NOMO-1 treated with dmso at 0.1 percent for 144 hours (cell line): Measurements from ENCODE around the gene TSPAN32.
A peak's percentile ranks its signal among the peaks of the same experiment; 100 is the strongest.

Experiments used
- DNase-seq: peaks from one replicate; lab custom pipeline; 2025; ENCODE audit not compliant: unreplicated experiment; lab: John Stamatoyannopoulos, UW

TSPAN32 gene

DNA sequence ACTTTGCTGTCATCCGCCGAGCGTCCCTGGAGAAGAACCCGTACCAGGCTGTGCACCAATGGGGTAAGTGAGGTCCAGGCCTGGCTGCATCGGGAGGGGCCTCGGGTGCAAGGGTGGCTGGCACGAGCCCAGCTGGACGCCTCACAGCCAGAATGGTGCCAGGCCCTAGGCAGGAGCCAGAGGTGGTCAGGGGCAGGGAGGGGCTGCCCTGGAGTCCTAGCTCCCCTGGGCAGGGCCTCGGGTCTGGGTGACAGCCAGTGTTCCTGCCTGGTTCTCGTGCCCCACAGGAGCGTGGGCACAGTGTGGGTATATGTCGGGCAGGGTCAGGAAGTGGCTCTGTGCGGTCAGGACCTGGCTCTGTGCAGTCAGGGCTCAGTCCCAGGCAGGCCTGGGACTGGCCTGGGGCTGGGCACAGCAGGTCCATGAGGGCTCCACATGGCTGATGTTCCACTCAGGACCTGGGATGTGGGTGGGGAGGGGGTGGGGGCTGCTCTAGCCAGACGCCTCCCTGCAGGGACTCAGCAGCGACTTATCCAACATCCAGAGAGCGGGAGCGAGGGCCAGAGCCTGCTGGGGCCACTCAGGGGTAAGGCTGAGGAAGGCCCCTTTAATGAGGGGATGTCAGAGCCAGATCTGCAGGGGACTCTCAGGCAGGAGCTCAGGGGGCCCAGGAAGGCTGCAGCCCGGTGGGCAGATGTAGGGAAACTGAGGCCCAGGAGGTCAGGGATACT lies 1.2 kb downstream of the TSPAN32 start:
- DNase-seq: no peak

DNA sequence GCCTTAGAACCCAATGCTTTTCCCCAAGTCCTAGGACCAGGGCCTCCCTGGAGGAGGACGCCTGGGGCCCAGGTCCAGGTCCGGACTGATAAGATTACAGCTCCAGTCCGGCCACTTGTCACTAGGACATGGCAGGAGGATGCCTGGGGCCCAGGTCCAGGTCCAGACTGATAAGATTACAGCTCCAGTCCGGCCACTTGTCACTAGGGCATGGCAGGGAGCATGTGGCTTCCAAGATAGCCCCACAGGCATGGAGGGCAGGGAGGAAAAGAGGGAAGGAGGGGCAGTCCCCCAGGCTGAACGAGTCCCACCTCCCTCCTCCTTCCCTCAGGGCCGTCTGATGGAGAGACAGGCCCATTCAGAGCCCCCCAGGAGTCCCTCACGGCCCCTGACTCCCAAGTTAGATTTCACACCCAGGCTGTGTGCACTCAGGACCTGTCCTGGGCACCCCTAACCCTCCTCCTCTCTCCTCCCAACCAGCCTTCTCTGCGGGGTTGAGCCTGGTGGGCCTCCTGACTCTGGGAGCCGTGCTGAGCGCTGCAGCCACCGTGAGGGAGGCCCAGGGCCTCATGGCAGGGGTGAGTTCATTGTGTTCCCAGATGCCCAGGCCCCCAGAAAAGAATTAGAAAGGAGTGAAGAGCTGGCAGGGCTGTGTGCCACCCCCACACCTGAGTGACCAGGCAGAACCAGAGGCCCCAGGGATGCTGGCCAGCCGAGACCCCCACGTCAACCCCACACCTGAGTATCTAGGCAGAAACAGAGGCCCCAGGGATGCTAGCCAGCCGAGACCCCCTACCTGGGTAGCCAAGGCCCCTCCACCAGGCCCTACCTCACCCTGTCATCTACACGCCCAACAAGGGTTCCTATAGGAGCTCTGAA lies 2.1 kb downstream of the TSPAN32 start:
- DNase-seq: no peak

DNA sequence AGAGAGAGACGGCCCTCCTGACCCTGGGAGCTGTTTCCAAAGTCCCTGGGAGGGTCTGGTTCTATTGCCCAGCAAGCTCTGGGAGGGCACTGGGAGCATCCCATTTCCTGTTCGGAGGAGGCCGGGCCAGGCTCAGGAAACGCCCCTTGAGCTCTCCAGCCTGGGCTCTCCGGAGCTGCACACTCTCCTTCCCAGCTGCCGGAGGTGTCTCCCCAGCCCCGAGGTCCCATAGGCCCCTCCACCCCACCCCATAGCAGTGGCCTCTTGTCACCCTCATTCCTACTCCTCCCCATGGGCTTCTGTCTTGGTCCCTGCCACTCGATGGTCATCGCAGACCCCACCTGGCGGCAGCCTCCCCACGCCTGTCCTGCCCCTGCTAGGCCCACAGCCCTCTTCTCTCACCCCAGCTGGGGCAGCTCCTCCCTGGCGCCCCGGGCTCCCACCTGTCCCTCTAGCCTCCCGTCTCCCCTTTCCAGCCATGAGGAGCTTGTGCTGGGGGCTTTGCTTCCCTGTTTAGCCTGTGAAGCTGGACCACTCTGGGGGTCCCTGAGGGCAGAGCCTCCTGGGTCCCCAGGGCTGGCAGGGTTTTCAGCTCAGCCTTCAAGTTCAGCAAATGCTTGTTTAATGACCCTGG lies 2.8 kb downstream of the TSPAN32 start:
- no peak for DNase-seq

DNA sequence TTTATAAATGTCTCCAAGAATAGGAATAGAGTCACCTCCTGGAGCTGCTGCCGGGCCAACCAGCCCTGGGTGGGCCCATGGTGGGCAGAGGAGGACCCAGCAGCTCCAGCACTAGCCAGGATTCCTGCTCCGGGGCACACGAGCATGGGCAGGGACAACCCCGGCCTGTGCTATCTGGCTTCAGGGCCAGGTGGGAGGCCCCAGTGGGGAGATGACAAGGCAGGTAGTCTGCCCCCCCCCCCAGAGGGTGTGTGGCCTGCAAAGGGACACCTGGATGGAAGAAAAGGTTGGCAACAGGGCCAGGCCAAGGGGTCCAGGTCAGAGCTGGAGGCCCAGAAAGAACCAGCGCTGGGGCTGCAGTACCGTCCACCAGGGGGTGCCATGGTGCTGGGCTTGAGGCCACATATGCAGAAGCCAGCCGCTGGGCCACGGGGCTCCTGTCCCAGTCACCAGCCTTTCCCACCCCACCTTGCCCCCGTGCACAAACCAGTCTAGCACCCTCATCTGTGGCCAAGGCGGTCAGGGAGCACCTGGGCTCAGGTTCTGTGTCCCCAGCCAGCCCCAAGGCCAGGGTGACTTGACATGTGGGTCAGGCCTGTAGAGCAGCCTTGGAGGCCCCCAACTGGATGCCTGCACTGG lies 3.4 kb downstream of the TSPAN32 start:
- peak; percentile 54 for DNase-seq

DNA sequence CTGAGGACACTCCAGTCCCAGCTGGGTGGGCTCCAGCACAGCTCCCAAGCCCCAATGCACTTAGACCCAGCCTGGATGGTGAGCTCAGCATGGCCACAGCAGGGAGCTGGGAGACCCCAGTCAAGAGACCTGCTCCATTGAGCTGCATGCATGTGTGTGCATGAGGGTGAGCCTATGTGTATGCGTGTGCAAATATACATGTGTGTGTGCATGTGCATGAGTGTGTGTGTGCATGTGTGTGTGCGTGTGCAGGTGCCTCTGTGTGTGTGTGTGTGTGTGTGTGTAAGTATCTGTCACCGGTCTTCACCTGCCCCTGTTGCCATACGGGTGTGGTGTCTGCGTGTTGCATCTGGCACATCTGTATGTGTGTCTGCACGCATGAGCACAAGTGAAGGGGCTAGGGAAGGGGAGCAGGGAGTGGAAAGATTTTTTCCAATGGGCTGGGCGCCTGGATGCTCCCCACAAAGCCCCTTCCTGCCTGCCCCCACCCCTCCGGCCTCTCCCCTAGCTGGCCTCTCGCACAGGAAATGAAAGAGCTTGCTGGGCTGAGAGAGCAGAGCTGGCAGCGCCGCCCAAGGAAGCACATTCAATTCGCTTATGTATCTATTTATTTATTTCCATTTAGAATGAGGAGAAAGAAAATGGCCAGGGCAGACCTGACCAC lies 4.1 kb downstream of the TSPAN32 start:
- peak; percentile 28 for DNase-seq

- DNase-seq: no peak
These were observed 4.6 kb downstream of the TSPAN32 start for GRCh38 chr11:2306452-2306823.

DNA sequence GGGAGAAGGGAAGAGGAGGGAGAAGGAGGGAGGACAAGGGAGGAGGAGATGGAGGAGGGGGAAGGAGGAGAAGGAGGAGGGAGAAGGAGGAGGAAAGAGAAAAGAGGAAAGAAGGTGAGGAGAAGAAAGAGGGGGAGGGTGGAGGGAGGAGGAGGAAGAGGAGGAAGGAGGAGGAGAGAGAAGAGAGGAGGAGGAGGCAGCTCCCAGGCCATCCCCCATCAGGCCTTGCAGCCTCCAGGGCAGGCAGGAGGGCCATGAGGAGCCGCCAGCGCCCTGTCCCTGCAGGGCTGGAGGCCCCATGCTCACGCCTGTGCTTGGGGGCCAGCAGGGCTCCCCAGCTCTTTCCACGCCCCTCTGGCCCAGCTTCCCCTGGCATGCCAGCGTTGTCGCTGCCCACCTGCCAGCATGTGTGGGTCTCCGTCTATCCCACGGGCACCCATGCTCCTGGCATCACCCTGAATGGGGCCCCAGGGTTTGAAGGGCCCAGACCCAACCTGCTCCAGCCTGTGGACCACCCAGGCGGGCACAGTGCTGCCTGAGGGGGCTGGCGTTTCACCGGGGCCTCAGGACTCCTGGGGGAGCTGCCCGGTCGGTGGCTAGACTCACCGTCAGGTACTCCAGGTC lies 5.2 kb downstream of the TSPAN32 start:
- no peak for DNase-seq

DNA sequence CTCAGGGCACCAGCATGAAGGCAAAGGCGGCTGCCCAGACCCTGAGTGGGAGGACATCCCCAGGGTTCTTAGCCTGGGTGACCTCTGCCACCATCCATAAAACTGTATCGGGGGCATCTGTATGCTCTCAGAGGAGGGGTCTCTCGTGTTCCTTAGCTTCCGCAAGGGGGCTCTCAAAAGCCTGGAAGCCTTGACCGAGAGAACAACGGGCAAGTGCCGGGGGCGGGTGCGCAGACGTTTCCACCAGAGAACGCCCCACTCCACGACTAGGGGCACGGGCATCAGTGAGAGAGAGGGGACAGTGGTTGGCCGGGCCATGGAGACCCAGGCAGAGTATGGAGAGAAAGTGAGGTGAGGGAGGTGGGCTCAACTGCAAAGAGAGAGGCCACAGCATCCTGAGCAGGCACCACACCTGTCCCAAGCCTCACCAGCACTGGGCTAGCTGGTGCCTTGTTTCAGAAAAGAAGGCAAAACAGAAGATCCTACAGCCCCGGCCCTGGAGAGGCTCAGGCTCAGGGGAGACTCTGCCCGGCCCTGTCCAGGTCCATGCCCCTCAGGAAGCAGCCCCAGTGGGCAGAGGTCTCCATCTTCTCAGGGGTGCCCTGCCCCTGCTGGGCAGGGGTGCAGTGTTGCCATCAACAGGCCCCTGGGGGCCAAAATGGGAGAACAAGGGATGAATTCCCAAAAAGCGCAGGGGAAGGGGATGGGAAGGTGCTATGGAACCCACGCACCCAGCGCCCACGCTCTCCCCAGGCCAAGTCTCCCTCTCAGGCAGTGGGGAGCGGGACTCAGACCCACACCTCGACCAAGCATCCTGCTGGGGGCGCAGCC lies 5.9 kb downstream of the TSPAN32 start:
- DNase-seq: no peak

DNA sequence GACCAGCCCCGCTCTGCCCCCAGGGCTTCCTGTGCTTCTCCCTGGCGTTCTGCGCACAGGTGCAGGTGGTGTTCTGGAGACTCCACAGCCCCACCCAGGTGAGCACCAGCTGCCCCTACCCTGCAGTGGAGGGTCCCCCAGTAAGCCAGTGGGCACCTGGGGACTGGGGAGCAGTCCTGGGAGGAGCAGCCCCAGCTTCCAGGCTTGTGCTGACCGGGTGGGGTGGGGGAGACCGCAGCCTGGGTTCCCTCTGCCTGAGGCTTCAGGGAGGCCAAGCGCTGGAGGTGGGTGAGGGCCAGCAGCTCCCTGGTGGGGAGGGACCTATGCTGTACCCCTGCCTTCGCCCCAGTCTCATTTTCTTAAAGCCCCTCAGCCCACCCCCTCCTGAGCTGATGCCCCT lies 6.9 kb downstream of the TSPAN32 start:
- DNase-seq: no peak

DNA sequence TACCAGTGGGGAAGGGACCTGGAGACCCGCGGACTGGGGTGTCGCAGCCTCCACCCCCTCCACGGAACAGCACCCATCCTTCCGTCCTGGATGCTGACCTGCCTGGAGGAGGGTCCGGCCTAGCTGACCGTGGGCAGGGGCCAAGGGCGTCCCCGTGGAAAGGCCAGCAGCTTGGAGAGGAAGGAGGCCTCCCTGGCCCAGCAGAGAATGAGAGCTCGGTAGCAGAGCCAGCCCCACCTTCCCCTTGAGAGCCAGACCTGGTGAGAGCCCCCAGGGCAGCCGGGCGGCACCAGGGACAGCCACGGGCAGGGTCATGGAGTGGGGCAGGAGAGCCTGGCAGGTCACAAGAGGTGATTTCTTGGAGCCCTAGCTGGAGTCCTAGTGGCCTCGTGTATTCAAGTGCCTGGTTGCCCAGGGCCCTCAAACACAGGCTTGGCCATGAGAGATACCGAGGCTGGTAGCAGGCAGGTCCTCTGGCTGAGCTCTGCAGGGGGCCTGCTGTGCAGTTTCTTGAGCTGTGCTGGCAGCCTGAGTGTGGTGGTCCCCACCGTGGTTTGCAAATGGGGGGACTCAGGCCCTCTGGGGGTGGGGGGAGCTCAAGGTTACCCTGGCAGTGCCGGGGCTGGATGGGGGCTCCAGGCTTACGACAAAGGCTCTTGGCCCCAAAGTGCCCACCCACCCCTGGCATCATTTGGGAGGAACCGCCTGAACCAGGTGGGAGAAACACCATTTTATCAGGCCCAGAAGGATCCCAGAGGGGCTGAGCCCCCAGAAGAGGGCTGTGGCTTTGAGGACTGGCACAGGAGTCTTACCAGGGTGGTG lies 7.6 kb downstream of the TSPAN32 start:
- DNase-seq: no peak

- no peak for DNase-seq
These were observed 8.4 kb downstream of the TSPAN32 start for GRCh38 chr11:2310073-2310785.

DNA sequence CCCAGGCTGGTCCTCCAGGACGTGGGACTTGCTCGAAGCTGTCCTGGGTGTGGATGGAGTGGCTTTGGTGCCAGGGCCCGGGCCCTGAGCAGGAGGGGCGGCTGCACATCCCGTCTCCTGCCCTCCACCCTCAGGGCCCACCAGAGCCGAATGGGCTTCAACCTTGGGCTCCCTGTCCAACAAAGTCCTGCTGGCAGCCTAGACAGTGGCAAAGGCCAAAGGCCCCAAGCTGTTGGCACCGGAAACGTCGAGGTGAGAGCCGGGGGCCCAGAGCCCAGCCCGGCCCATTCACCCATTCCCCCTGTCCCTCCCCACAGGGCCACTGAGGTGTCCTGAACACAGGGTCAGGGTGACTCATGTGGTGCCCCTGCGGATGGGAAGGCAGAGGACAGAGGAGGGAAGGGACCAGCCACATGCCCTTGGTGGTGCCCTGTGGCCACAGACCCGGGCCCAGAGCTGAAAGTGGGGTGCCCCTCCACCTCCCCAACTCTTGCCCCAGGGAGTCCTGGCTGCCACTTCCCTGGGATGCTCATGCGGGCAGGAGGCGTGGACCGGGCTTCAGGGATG lies 9.1 kb downstream of the TSPAN32 start:
- no peak for DNase-seq

DNA sequence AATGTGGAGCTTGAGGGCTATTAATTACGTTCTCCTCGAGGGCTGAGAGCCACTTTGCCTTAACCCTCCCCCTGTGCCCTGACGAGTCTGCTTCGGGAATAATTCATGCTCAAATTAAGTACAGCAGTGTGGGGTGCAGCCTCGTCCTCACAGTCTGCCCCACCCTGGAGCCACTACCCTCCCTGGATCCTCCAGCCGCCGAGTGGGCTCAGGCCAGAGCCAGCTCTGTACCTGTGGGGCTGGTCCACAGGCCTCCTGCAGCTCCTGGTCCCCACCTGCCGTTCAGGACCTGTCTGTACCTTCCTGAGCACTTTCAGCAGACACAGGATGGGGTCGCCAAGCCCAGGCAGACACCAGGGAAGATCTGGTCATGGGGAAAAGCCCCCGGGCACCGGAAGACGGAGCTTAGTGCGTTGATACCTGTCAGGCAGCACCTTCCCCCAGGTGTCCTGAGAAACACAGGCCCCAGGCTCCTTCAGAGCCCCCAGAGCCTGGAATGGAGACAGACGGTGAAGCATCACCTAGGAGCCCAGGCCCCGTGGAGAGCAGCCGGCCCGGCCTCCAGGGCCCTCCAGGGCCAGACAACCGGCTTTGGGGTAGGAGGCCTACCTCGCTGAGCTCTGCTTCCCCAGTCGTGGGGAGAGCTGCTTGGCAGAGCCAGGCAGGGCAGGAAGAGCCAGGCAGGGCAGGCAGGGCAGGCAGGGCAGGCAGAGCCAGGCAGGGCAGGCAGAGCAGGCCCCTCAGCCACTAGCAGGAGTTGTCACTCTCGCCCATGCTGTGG lies 9.7 kb downstream of the TSPAN32 start:
- DNase-seq: no peak

GRCh38 chr11:2312232-2313042 lies 10.6 kb downstream of the TSPAN32 start:
- DNase-seq: no peak

DNA sequence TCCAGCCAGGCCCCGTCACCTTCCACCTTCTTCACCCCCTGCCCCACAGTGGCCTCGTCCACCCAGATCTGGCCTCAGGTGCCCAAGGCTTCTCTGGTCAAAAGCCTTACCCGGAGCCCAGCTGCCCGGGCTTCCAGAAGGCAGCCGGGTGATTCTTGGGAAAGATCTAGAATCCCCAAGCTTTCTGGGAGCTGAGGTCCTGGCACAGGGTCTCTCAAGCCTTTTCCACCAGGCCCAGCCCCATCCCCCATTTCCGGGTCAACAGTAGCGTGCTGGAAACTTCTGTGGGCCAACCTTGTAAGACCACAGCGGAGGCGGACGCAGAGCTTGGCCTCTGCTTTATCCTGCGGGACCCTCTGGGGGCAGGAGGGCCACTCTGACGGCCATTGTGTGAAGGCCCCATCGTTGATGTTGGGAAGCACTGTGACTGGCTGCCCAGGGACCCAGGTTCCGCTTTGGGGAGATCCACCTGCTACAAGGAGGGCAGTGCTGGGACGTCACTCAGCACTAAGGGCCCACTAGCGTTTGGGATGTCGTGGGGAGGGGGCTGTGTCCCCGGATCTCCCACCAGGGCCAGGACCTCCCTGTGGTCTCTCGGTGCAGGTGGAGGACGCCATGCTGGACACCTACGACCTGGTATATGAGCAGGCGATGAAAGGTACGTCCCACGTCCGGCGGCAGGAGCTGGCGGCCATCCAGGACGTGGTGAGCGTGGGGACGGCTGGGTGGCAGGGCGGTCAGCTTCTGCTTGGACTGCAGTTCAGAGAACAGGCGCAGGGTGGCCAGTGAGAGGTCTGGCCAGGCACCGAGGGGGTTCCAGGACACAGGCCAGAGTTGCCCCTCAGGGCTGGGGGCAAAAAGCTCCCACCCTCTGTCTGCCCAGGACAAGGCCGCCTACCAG lies 11.5 kb downstream of the TSPAN32 start:
- no peak for DNase-seq
